Prostate gland (tissue), 2 donors: ENCODE results near the gene MYO5A. TPM values are rescaled to one million over a fixed set of nuclear protein-coding genes. Genes with fewer than 3 reads are reported as not detected.

Experiments
- DNase-seq: peaks from one replicate; pipeline ENCODE4 v3.0.0-alpha.2; 2019; ENCODE audit warnings: low spot score
- H3K27ac ChIP-seq, 2 donors: fragments of 200-600 bp; sonication (generic); 2 replicates each; pipeline ENCODE4 v1.5.1; 2017 to 2019
- H3K27me3 ChIP-seq: fragments of 200-600 bp; sonication (generic); replicated peaks from 2 replicates; pipeline ENCODE4 v1.5.1; 2019; ENCODE audit not compliant: insufficient read depth
- H3K36me3 ChIP-seq, 2 donors: fragments of 200-600 bp; sonication (generic); 1 replicate in 1 of 2; 2 replicates in 1 of 2; pipeline versions ENCODE4 v1.5.1 to v1.8.1; 2017 to 2019
- H3K4me1 ChIP-seq: fragments of 200-600 bp; sonication (generic); replicated peaks from 2 replicates; pipeline ENCODE4 v1.5.1; 2019
- H3K4me3 ChIP-seq, 2 donors: fragments of 200-600 bp; sonication (generic); 2 replicates each; pipeline ENCODE4 v1.5.1; 2017 to 2019
- H3K9me3 ChIP-seq: fragments of 200-600 bp; sonication (generic); 2 replicates; pipeline ENCODE4 v1.5.1; 2017
- CTCF ChIP-seq, 4 experiments: fragments of 200-600 bp in 2 of 4; fragments of 450-650 bp in 2 of 4; sonication (generic) in 2 of 4; IDR thresholded peaks; 1 replicate in 3 of 4; 2 replicates in 1 of 4; pipeline ENCODE4 v1.5.1; 2016 to 2019; ENCODE audit warnings: antibody characterized with exemption in 4 of 4, mild to moderate bottlenecking in 2 of 4, moderate library complexity in 2 of 4
- POLR2A ChIP-seq: fragments of 450-650 bp; IDR thresholded peaks from one replicate; pipeline ENCODE4 v1.6.1; 2016; ENCODE audit warnings: antibody characterized with exemption, mild to moderate bottlenecking
- POLR2AphosphoS5 ChIP-seq: sonication (generic); formaldehyde crosslinking; IDR thresholded peaks from one replicate; pipeline ENCODE4 v1.6.1; 2017; ENCODE audit warnings: antibody characterized with exemption
- WGBS: methylation state at CpG from one replicate; pipeline ENCODE4 v1.1.5; 2018; 5-methylcytosine and 5-hydroxymethylcytosine counted together
- intact Hi-C: fragments of 100-400 bp; cut with DNase I; formaldehyde crosslinking; loops from one replicate; pipeline ENCODE4 v1.14.2; 2022
- total RNA-seq, 2 donors: library from RNA; depleted of rRNA; stranded (reverse); fragments of >200 nt; gene quantifications; one replicate each; pipeline ENCODE4 v1.1.0, GENCODE V29; 2016

Gene MYO5A
- total RNA-seq, 2 donors from 2014 or later: 24.9 to 41.9 TPM

GRCh38 chr15:52537459-52537858 is 8.8 kb upstream of the MYO5A start:
- intact Hi-C loops: no loop called here
- no peaks in the 10 kb centered on the region for H3K27me3 ChIP-seq
- WGBS: 78% methylated on average over 8 of the region's 8 CpGs

GRCh38 chr15:52532427-52532826 is 3.7 kb upstream of the MYO5A start:
- Histone ChIP-seq H3K27ac (no peak overlapping the region), H3K4me3 (no peak overlapping the region), H3K27me3 (no peaks in the 10 kb centered on the region), H3K9me3 (no peaks in the 10 kb centered on the region), H3K4me1 (no peaks in the 10 kb centered on the region), H3K36me3 (no peaks in the 10 kb centered on the region)
- DNase-seq: no peak
- WGBS: 62% methylated on average over 2 of the region's 2 CpGs
- TF ChIP-seq CTCF (IDR thresholded peaks at IDR 0.05) (no peak), POLR2AphosphoS5 (no peak), POLR2A (no peak)
- intact Hi-C loops: no loop called here

More at GRCh38 chr15:52537459-52537858, 8.8 kb upstream of the MYO5A start:
- no peak for DNase-seq
- Histone ChIP-seq H3K9me3 (no peaks in the 10 kb centered on the region), H3K27ac (no peak overlapping the region), H3K4me3 (no peak overlapping the region), H3K36me3 (no peaks in the 10 kb centered on the region), H3K4me1 (no peaks in the 10 kb centered on the region)
- no peak for TF ChIP-seq CTCF (IDR thresholded peaks at IDR 0.05)
- TF ChIP-seq POLR2AphosphoS5: no peak
- no peak for TF ChIP-seq POLR2A

- Histone ChIP-seq H3K36me3 (no peaks in the 10 kb centered on the region), H3K9me3 (no peaks in the 10 kb centered on the region), H3K27me3 (no peaks in the 10 kb centered on the region), H3K27ac (no peak overlapping the region), H3K4me1 (no peaks in the 10 kb centered on the region), H3K4me3 (peak overlapping the region in 1 of 2 donors; percentile 88)
- WGBS: 40% methylated on average over 11 of the region's 11 CpGs
- intact Hi-C loops: loop anchor here (10.0 kb wide), 2 partner anchors 205 to 265 kb away; no protein-coding TSS in a partner anchor
- no peak for TF ChIP-seq POLR2AphosphoS5
- TF ChIP-seq POLR2A: no peak
- no peak for TF ChIP-seq CTCF (IDR thresholded peaks at IDR 0.05)
- no peak for DNase-seq
These were observed 1.3 kb upstream of the MYO5A start for GRCh38 chr15:52529940-52530339.

DNA sequence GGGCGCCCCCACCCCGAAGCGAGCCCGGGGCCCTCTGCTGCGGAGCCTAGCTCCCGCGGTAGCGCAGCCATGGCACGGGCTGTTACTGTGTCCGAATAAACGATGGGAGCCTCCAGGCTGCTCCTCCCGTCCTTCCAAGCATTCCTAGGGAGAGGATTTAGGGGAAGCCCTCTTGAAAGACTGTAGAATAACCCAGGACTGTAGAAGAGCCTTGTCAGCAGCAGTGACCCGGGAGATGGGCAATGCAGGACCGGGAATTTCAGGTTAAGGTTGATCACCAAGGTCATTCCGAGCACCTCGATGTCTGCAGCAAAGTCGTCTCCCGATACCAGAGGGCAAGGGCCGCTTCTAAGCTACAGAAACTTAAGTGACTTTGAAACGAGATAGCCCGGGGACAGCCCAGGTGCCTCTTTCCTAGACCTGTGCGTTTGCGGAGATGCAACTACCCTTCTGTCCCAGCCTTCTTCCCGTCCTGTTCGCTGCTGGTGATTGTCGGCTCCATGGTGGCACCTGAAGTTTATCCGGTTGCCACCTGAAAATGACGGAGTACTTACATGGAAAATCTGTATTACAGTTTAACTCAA is 753 bp upstream of the MYO5A start:
- TF ChIP-seq POLR2A: no peak
- TF ChIP-seq CTCF (IDR thresholded peaks at IDR 0.05): no peak
- no peak for TF ChIP-seq POLR2AphosphoS5
- 2% methylated on average over 23 of the region's 28 CpGs for whole genome bisulfite sequencing
- intact Hi-C loops: loop anchor here (10.0 kb wide), 2 partner anchors 205 to 265 kb away; no protein-coding TSS in a partner anchor
- DNase-seq: peak; percentile 12
- Histone ChIP-seq H3K9me3 (no peaks in the 10 kb centered on the region), H3K36me3 (no peaks in the 10 kb centered on the region), H3K27ac (peak overlapping the region; percentile 65 to 81), H3K27me3 (no peaks in the 10 kb centered on the region), H3K4me3 (peak overlapping the region; percentile 81 to 88), H3K4me1 (no peaks in the 10 kb centered on the region)

GRCh38 chr15:52527911-52528563 is 643 bp downstream of the MYO5A start:
- 5% methylated on average over 32 of the region's 32 CpGs for WGBS
- H3K4me3 ChIP-seq: peak overlapping the region; percentile 81 to 88
- peak overlapping the region; percentile 65 to 81 for H3K27ac ChIP-seq
- TF ChIP-seq CTCF (IDR thresholded peaks at IDR 0.05): peak in 1 of 4 experiments; percentile 3
- no peak for TF ChIP-seq POLR2AphosphoS5
- no peaks in the 10 kb centered on the region for H3K36me3 ChIP-seq
- no peaks in the 10 kb centered on the region for H3K9me3 ChIP-seq
- no peaks in the 10 kb centered on the region for H3K27me3 ChIP-seq
- peak; percentile 21 for DNase-seq
- no peaks in the 10 kb centered on the region for H3K4me1 ChIP-seq
- intact Hi-C loops: loop anchor here (10.0 kb wide), 2 partner anchors 207 to 263 kb away; no protein-coding TSS in a partner anchor
